ENCODE data around the gene NR1D2. TPM values are rescaled to one million over a fixed set of nuclear protein-coding genes. Genes with fewer than 3 reads are reported as not detected.

NR1D2 gene
- total RNA-seq, 1 experiment from 2014 or later, result 23.9 TPM

GRCh38 chr3:23981136-23981535 lies 36.0 kb downstream of the NR1D2 start:
- BruUV-seq (replicated peaks), result no TSS peak
- no peaks in the 10 kb centered on the region for H3K27me3 ChIP-seq (replicated peaks; ENCODE audit: control insufficient read depth, insufficient read depth, low read length)
- intact Hi-C loops (cut with micrococcal nuclease; ENCODE audit: unreplicated experiment), result no loop called here
- DNase-seq, result no peak
- H3K36me3 ChIP-seq (ENCODE audit: control insufficient read depth, insufficient read depth, low read length), result peaks cover 2% of the 10 kb centered on the region; the same call in 1 of the 2 replicates
- no peak for TF ChIP-seq CTCF (IDR thresholded peaks at IDR 0.05; ENCODE audit: insufficient read depth in 1 of 2, low read depth in 1 of 2, low read length in 1 of 2, severe bottlenecking in 1 of 2, unreplicated experiment in 1 of 2)
- ChIA-PET CTCF (no interaction called here), POLR2A (no interaction called here)
- no peaks in the 10 kb centered on the region for H3K36me3 Mint-ChIP-seq (ENCODE audit: insufficient read depth, unreplicated experiment)
- no peak overlapping the region for H3K27ac Mint-ChIP-seq (ENCODE audit: unreplicated experiment)
- H3K9me3 ChIP-seq, result no peaks in the 10 kb centered on the region
- no peak overlapping the region for H3K4me3 ChIP-seq (ENCODE audit: low read depth, low read length)
- no peaks in the 10 kb centered on the region for H3K4me1 ChIP-seq
- no peaks in the 10 kb centered on the region for H3K4me1 Mint-ChIP-seq (ENCODE audit: low read depth, unreplicated experiment)
- H3K27me3 Mint-ChIP-seq (ENCODE audit: insufficient read depth, unreplicated experiment), result no peaks in the 10 kb centered on the region
- H3K9me3 Mint-ChIP-seq (ENCODE audit: unreplicated experiment), result no peaks in the 10 kb centered on the region
- no peak overlapping the region for H3K4me3 Mint-ChIP-seq (ENCODE audit: unreplicated experiment)

GRCh38 chr3:23981955-23982354 lies 36.9 kb downstream of the NR1D2 start:
- Mint-ChIP-seq H3K4me3 (ENCODE audit: unreplicated experiment) (no peak overlapping the region), H3K27me3 (ENCODE audit: insufficient read depth, unreplicated experiment) (no peaks in the 10 kb centered on the region), H3K27ac (ENCODE audit: unreplicated experiment) (no peak overlapping the region), H3K4me1 (ENCODE audit: low read depth, unreplicated experiment) (no peaks in the 10 kb centered on the region), H3K36me3 (ENCODE audit: insufficient read depth, unreplicated experiment) (no peaks in the 10 kb centered on the region), H3K9me3 (ENCODE audit: unreplicated experiment) (no peaks in the 10 kb centered on the region)
- Histone ChIP-seq H3K4me3 (ENCODE audit: low read depth, low read length) (no peak overlapping the region), H3K4me1 (no peaks in the 10 kb centered on the region), H3K36me3 (ENCODE audit: control insufficient read depth, insufficient read depth, low read length) (peaks cover 2% of the 10 kb centered on the region; the same call in 1 of the 2 replicates), H3K9me3 (no peaks in the 10 kb centered on the region), H3K27me3 (replicated peaks; ENCODE audit: control insufficient read depth, insufficient read depth, low read length) (no peaks in the 10 kb centered on the region)
- POLR2A ChIA-PET, result no interaction called here
- intact Hi-C loops (cut with micrococcal nuclease; ENCODE audit: unreplicated experiment), result no loop called here
- no TSS peak for BruUV-seq (replicated peaks)
- no peak for DNase-seq
- CTCF ChIA-PET, result no interaction called here
- no peak for TF ChIP-seq CTCF (IDR thresholded peaks at IDR 0.05; ENCODE audit: insufficient read depth in 1 of 2, low read depth in 1 of 2, low read length in 1 of 2, severe bottlenecking in 1 of 2, unreplicated experiment in 1 of 2)

GRCh38 chr3:23984934-23985333 lies 39.8 kb downstream of the NR1D2 start:
- Histone ChIP-seq H3K4me1 (no peaks in the 10 kb centered on the region), H3K9me3 (no peaks in the 10 kb centered on the region), H3K27me3 (replicated peaks; ENCODE audit: control insufficient read depth, insufficient read depth, low read length) (no peaks in the 10 kb centered on the region), H3K4me3 (ENCODE audit: low read depth, low read length) (no peak overlapping the region), H3K36me3 (ENCODE audit: control insufficient read depth, insufficient read depth, low read length) (peaks cover 2% of the 10 kb centered on the region; the same call in 1 of the 2 replicates)
- Mint-ChIP-seq H3K9me3 (ENCODE audit: unreplicated experiment) (peaks cover 9% of the 10 kb centered on the region), H3K36me3 (ENCODE audit: insufficient read depth, unreplicated experiment) (no peaks in the 10 kb centered on the region), H3K27me3 (ENCODE audit: insufficient read depth, unreplicated experiment) (no peaks in the 10 kb centered on the region), H3K27ac (ENCODE audit: unreplicated experiment) (no peak overlapping the region), H3K4me1 (ENCODE audit: low read depth, unreplicated experiment) (no peaks in the 10 kb centered on the region), H3K4me3 (ENCODE audit: unreplicated experiment) (no peak overlapping the region)
- DNase-seq, result no peak
- intact Hi-C loops (cut with micrococcal nuclease; ENCODE audit: unreplicated experiment), result no loop called here
- ChIA-PET CTCF (no interaction called here), POLR2A (no interaction called here)
- no peak for TF ChIP-seq CTCF (IDR thresholded peaks at IDR 0.05; ENCODE audit: insufficient read depth in 1 of 2, low read depth in 1 of 2, low read length in 1 of 2, severe bottlenecking in 1 of 2, unreplicated experiment in 1 of 2)
- no TSS peak for BruUV-seq (replicated peaks)
